NCI-H446 (cell line): ENCODE results near the gene SLC15A4.
"Not testable (repeated sequence)": the region's sequence is repeated elsewhere in the genome, so short reads cannot be mapped to it uniquely, and the experiment has no call there.

Experiments used
- DNase-seq, 2 experiments: peaks; one replicate each; lab custom pipeline; 2025; lab: John Stamatoyannopoulos, UW

Gene SLC15A4

GRCh38 chr12:128823916-128824839 lies at the start of gene SLC15A4:
Gene SLC15A4, minus strand, starts transcription at chr12:128823958. Its CDS starts 15 bp downstream, at chr12:128823943.
- peak; percentile 70 to 93 for DNase-seq

DNA sequence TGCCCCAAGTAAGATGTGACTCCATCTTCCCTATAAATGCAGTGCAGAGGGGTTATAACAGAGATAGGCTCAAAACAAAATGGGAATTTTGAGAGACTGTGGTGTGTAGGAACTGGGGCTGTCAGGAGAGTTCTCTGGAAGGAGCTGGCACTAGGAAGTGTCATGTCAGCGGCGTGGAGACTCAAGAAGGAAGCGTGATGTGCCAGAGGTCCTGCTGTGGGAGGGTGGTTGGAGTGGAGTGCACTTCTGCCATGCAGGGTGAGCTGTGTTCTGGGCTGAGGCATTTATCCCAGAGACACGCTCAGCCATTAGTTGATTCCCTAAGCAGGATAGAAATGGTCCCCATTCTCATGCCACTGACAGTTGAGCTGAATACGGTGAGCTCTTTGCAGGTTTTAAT lies 48.5 kb upstream of the SLC15A4 start:
- no peak for DNase-seq

- DNase-seq, result no peak
These were observed 47.7 kb upstream of the SLC15A4 start for GRCh38 chr12:128871516-128871892.

DNA sequence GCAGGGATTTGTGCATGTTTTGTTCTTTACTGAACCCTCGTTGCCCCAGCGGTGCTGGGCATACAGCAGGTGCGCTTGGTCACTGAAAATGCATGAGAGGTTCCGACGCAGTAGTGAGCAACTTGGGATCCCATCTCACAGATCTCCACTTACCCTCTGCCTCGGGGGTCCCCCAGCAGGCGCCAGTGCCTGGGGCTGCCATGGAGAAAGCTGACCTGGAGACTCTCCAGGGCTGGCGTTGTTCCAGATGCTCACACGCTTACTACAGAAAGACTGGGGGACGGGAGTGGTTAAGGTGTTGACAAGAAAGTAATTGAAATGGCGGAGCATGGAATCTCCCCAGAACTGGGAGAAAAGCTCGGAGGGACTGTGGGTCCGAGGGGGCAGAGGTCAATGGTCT lies 43.7 kb upstream of the SLC15A4 start:
- no peak for DNase-seq

DNA sequence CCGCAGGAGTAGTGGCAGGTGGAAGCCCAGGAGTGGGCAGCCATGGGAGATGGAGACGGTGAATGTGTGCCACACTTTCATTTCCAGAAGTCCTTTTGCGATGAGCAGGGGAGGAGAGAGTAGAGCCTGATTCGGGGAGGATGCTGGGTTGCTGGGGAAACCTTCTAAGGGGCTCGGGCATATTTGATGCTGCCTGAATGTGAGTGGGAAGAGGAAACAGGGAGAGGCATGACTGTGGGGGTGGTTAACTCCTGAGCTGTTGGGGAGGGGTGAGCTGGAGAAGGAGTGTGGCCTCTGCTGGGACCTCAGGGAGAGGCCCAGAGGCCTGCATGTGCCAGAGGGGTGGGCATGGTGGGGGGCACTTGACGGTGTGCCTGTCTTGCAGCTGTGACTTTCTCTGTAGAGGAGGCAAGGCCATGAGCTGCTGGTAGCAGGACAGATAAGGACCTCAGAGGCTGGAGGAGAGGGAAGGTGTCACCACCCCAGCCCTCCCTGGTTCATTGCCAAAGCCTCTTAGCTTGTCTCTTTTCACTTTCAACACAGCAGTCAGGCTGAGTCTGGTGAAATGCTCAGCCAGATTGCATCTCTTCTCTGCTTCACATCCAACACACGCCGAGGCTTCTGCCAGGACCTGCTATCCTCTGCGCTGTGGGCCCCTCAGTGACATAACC lies 40.9 kb upstream of the SLC15A4 start:
- DNase-seq, result no peak

DNA sequence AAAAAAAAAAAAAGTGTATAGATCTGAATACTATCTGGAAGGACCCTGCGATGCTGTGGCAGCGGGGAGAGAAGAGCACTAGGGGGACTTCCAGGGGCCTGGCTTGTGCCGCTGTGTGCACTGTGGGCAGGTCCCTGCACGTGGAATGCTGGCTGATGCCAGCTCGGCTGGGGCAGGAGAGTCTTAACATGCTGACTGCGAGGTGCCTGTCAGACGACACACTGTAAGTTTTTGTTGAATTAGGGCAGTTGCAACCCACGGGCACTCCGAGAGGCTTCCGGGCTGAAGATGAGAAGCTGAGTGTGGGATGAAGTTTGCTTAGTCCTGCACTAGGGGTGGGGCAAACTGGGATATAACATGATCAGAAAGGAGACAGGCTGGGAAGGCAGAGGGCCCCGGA lies 40.2 kb upstream of the SLC15A4 start:
- DNase-seq, result no peak

GRCh38 chr12:128861226-128862016 lies 37.7 kb upstream of the SLC15A4 start:
- DNase-seq, result no peak

GRCh38 chr12:128859311-128859710 lies 35.6 kb upstream of the SLC15A4 start:
- DNase-seq, result no peak

DNA sequence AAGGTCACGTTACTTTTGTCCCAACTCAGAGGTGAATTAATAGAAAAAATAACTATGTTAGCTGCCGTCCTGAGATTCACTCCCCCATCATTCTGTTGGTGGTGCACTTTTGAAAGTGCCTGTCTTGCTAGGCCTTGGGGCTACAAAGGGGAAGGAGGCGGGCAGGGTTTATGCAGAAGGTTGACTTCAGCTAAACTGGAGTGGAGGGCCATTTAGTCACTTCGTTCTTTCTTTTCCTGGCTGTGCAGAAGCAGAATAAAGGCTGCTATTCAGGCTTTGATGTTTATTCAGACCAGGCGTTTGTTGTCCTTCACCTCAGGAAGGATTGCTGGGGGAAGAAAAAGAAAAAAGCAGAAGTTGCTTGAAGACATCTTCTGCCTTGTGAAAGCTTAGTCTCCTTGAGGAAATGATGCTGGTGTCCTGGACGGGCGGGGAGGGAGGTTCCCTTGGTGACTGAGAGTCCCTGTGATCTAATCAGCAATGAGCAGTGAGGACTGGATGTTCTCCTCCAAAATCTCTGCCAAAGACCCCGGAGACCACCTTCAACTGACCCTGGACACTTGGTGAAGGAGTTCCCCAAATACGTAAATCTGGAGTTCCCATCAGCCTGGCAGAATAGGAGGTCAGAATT lies 33.5 kb upstream of the SLC15A4 start:
- no peak for DNase-seq

DNA sequence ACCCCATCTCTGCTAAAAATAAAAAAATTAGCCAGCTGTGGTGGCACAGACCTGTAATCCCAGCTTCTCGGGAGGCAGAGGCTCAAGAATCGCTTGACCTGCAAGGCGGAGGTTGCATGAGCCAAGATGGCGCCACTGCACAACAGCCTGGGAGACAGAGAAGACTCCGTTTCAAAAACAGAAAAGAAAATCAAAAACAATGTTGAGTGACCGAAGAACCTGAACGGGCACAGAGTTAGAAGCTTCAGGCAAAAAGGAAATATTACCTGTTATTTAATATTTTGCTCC lies 33.0 kb upstream of the SLC15A4 start:
- no peak for DNase-seq

DNA sequence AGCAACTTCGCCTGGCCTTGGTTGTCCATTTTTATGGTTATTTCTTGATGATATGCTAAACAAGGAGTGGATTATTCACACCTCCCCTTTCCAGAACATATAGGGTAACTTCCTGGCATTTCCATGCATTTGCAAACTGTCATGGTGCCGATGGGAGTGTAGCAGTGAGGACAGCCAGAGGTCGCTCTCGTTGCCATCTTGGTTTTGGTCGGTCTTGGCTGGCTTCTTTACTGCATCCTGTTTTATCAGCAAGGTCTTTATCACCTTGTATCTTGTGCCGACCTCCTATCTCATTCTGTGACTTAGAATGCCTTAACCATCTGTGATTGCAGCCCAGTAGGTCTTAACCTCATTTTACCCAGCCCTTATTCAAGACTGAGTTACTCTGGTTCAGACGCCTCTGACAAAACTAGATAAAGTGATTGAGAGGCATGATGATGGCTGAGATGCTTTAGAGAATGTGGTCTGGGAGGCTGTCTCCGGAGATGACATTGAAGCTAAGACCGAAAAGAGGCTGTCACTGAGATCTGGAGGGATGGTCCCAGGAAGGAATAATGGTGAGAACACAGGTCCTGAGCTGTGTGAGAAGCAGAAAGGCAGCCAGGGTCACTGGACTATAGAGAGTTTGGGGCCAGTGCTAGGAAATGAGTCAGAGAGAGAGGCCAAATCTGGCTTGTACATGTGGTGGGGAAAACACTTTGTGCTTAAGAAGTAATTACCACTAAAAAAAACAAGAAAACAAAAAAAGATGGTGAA lies 32.5 kb upstream of the SLC15A4 start:
- no peak for DNase-seq

DNA sequence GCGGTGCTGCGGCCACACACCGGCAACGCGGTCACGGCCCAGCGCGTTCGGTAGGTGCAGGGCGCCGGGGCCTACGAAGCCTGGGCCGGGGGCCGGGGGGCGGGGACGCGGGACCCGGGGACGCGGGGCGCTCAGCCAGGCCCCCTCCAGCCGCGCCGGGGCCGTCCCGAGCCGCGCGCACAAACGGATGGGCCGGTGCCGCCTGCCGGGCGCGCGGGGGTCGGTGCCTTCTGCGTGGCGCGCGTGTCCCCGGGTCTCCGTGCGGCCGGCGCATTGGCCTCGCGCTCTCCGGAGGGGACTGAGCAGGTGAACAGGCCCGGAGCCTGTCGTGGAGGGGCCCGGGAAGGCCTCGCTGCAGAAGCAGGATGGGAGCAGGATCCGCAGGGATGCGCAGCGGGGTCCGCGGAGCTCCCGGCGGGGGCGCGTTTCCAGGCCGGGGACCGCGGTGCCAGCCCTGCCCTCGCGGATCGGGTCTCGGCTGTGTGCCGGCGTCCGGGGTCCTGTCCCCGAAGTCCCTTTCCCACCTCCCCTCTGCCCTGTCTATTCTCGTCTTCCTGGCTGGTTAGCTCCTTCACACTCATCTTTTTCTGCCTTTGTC lies 29.9 kb upstream of the SLC15A4 start:
- no peak for DNase-seq

DNA sequence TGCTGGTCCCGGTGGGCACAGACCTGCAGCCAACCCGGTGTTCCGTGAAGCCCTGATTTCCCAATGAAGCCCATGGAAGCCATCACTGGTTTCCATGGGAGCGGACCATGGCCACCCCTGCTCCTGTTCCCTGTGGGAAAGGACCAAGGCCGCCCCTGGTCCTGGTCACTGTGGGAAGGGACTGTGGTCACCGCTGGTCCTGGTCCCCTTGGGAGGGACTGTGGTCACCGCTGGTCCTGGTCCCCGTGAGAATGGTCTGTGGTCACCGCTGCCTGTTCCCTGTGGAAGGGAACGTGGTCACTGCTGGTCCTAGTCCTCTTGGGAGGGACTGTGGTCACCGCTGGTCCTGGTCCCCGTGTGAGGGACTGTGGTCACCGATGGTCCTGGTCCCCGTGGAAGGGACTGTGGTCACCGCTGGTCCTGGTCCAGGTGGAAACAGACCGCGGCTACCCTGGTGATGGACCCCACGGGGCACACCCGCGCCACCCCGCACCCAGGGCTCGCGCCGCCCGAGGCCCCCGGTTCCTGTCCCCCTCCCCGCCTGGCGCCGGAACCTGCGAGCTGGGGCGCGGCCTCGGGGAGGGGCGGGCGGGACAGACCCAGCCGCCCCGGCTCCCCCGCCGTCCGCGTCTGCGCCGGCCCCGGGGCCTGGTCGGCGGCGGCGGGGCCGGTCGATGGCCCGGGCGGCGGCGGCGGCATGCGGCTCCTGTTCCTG lies 29.3 kb upstream of the SLC15A4 start, which contains the start of gene GLT1D1:
GLT1D1 (plus strand) TSS at position 594 of the 715 bp plus-strand sequence; CDS start at position 698, 104 bp downstream.
- no peak for DNase-seq

DNA sequence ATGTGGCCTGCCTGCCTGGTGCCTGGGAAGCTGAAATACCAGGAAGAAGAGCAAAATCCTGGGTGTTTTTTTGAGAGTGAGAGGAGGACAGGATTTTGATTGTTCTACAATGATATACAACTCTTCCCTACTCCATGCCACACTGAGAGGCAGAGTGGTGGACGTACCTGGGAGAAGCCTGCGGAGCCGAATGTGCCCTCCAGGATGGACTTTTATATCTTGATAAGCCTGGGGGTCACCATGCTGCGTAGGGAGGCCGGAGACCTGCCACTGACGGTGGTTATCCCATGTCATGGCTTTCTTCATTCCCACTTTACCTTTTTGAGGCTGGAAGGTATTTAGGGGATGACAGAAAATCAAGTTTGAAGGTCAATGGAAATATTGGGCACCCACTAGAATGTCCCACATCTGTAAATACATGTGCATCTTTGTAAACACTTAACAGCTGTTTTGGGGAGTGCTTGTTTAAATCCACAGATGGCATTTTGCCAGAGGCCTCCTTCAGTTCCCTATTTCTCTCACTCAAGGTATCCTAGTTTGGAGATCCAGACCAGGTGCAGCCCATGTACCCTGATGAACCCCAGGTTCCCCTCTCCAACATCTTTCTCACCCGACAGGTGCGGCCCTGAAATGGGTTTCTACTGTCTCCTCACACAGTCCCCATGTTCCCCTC lies 28.4 kb upstream of the SLC15A4 start:
- no peak for DNase-seq

- DNase-seq, result not testable (repeated sequence)
These were observed 27.7 kb upstream of the SLC15A4 start for GRCh38 chr12:128851429-128851828.

DNA sequence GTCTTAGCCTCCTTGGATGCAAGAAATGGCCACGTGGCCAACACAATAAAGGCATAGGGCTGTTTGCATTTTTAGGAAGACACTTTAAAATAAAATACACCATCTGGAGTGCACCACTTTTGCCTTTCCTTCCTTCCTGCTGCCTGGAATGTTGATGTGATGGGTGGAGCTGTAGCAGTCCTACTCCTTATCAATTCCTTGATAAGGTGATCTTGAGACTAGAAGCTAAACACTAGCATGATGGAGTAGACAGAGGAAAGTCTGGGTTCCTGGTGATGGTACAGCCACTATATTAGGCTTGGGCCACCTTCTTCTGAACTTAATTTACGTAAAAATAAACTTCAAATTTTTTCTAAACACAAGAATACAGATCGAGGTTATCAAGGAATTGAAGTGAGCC lies 26.6 kb upstream of the SLC15A4 start:
- DNase-seq, result no peak

GRCh38 chr12:128849806-128850205 lies 26.0 kb upstream of the SLC15A4 start:
- not testable (repeated sequence) for DNase-seq

DNA sequence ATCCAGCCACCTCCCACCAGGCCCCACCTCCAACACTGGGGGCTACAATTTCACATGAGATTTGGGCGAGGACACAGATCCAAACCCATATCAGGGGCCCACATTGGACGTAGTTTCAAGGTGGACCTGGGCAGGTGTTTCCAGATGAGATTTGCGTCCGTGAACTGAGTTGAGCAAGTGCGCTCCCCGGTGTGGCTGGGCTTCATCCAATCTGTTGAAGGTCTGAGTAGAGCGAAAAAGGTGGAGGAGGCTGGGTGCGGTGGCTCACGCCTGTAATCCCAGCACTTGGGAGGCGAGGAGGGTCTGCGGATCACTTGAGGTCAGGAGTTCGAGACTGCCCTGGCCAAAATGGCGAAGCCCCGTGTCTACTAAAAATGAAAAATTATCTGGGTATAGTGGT lies 24.6 kb upstream of the SLC15A4 start:
- no peak for DNase-seq

DNA sequence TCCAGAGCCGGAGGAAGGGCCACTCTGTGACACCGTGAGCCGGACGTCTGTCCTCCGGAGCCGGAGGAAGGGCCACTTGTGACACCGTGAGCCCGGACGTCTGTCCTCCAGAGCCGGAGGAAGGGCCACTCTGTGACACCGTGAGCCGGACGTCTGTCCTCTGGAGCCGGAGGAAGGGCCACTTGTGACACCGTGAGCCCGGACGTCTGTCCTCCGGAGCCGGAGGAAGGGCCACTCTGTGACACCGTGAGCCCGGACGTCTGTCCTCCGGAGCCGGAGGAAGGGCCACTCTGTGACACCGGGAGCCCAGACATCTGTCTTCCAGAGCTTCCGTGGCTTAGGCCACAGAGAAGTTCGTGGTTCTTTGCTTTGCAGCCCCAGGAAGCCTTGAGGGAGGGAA lies 22.9 kb upstream of the SLC15A4 start:
- DNase-seq, result not testable (repeated sequence)
